Parathyroid adenoma (tissue), 2 donors: ENCODE results near the gene INPP5B.

Experiments used
- H2AFZ ChIP-seq: fragments of 300-600 bp; sonication (generic); one replicate; pipeline ENCODE4 v1.7.0; 2017; ENCODE audit warnings: antibody characterized with exemption, mild to moderate bottlenecking
- H3K27ac ChIP-seq: fragments of 300-600 bp; sonication (generic); one replicate; pipeline ENCODE4 v1.7.0; 2017
- H3K27me3 ChIP-seq: fragments of 300-600 bp; sonication (generic); one replicate; pipeline ENCODE4 v1.7.0; 2017; ENCODE audit warnings: low read length; ENCODE audit not compliant: control insufficient read depth, insufficient read depth
- H3K36me3 ChIP-seq: fragments of 300-600 bp; sonication (generic); one replicate; pipeline ENCODE4 v1.7.0; 2017; ENCODE audit warnings: low read length; ENCODE audit not compliant: control insufficient read depth, insufficient read depth
- H3K4me1 ChIP-seq: fragments of 300-600 bp; sonication (generic); one replicate; pipeline ENCODE4 v1.7.0; 2017; ENCODE audit warnings: control low read depth
- H3K4me2 ChIP-seq: fragments of 300-600 bp; sonication (generic); one replicate; pipeline ENCODE4 v1.7.0; 2017; ENCODE audit warnings: low read length
- H3K4me3 ChIP-seq: fragments of 300-600 bp; sonication (generic); one replicate; pipeline ENCODE4 v1.7.0; 2017; ENCODE audit warnings: low read depth, low read length
- H3K79me2 ChIP-seq: fragments of 300-600 bp; sonication (generic); one replicate; pipeline ENCODE4 v1.7.0; 2017; ENCODE audit warnings: control low read depth
- H3K9ac ChIP-seq: fragments of 300-600 bp; sonication (generic); one replicate; pipeline ENCODE4 v1.7.0; 2017; ENCODE audit warnings: mild to moderate bottlenecking
- H3K9me3 ChIP-seq: fragments of 300-600 bp; sonication (generic); one replicate; pipeline ENCODE4 v1.7.0; 2017; ENCODE audit warnings: low read length; ENCODE audit not compliant: control insufficient read depth
- TF ChIP-seq, protein P1 (sequence below): fragments of 300-600 bp; sonication (generic); IDR thresholded peaks from one replicate; pipeline ENCODE4 v1.7.0; 2017; ENCODE audit warnings: antibody characterized with exemption, mild to moderate bottlenecking
- donor health status: primary hyperparathyroidism.

Gene INPP5B

DNA sequence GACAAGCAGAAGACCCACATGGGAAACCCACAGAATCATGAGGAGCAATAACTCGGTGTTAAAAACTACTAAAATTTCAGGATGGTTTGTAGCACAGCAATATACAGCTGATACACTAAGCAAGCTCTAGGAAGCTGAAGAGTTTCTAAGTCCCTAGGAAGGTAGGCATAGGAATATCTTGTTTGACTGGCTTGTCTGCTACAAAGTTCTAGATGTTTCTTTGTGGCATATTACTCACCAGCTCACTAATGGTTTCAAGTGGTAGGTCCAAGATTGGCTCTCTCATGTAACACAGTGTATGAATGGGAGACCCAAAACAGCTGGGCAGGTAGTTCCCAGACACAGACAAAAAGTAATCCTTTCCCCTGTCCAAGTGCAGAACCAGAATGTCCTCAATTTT lies 74.2 kb downstream of the INPP5B start:
- H3K9ac ChIP-seq, result no peak overlapping the region
- no peak overlapping the region for H3K4me3 ChIP-seq
- no peaks in the 10 kb centered on the region for H3K36me3 ChIP-seq
- TF ChIP-seq, protein P1, sequence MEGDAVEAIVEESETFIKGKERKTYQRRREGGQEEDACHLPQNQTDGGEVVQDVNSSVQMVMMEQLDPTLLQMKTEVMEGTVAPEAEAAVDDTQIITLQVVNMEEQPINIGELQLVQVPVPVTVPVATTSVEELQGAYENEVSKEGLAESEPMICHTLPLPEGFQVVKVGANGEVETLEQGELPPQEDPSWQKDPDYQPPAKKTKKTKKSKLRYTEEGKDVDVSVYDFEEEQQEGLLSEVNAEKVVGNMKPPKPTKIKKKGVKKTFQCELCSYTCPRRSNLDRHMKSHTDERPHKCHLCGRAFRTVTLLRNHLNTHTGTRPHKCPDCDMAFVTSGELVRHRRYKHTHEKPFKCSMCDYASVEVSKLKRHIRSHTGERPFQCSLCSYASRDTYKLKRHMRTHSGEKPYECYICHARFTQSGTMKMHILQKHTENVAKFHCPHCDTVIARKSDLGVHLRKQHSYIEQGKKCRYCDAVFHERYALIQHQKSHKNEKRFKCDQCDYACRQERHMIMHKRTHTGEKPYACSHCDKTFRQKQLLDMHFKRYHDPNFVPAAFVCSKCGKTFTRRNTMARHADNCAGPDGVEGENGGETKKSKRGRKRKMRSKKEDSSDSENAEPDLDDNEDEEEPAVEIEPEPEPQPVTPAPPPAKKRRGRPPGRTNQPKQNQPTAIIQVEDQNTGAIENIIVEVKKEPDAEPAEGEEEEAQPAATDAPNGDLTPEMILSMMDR, result no peak
- H3K9me3 ChIP-seq, result no peaks in the 10 kb centered on the region
- H3K79me2 ChIP-seq, result no peaks in the 10 kb centered on the region
- no peaks in the 10 kb centered on the region for H3K4me1 ChIP-seq
- H3K27me3 ChIP-seq, result no peaks in the 10 kb centered on the region
- H2AFZ ChIP-seq, result no peak overlapping the region
- no peak overlapping the region for H3K4me2 ChIP-seq
- H3K27ac ChIP-seq, result no peak overlapping the region

DNA sequence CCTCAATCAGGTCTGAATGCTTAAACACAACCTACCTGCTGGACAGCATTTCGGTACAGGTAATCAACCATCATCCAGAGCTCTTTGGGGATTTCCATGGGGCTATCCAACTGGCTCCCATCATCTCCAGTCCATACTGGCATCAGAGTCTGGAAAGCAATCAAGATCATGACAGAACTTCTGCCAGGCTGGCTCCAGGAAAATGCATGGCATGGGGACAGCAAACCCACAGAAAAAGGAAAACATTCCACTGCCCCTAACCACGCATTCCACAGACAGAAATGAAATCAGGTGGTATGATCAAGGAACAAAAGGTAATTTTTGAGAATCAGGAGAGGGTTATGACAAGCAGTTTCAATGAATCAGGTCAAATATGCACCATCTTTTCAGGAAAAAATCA lies 78.4 kb downstream of the INPP5B start:
- H3K9ac ChIP-seq, result no peak overlapping the region
- H2AFZ ChIP-seq, result no peak overlapping the region
- no peaks in the 10 kb centered on the region for H3K9me3 ChIP-seq
- H3K4me3 ChIP-seq, result no peak overlapping the region
- TF ChIP-seq, protein P1, result no peak
- no peaks in the 10 kb centered on the region for H3K79me2 ChIP-seq
- H3K4me1 ChIP-seq, result no peaks in the 10 kb centered on the region
- H3K27me3 ChIP-seq, result no peaks in the 10 kb centered on the region
- H3K36me3 ChIP-seq, result no peaks in the 10 kb centered on the region
- no peak overlapping the region for H3K4me2 ChIP-seq
- no peak overlapping the region for H3K27ac ChIP-seq

DNA sequence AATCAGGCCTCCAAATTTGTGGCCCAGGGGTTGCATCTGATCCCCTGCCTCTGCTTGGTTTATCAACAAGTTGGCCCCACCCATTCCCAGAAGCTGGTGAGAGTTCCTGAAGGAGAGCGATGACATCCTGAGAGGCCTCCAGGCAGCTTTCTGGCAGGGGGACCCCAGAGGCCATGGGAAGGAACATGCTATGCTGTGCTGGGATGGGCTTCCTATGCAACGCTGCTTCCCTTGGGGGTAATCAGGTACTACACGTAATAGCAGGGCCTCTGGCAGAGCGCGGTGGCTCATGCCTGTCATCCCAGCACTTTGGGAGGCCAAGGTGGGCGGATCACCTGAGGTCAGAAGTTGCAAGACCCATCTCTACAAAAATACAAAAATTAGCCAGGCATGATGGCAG lies 79.1 kb downstream of the INPP5B start:
- H3K9me3 ChIP-seq, result no peaks in the 10 kb centered on the region
- no peaks in the 10 kb centered on the region for H3K4me1 ChIP-seq
- no peaks in the 10 kb centered on the region for H3K27me3 ChIP-seq
- no peak overlapping the region for H3K27ac ChIP-seq
- H2AFZ ChIP-seq, result no peak overlapping the region
- no peak overlapping the region for H3K9ac ChIP-seq
- H3K79me2 ChIP-seq, result no peaks in the 10 kb centered on the region
- no peaks in the 10 kb centered on the region for H3K36me3 ChIP-seq
- TF ChIP-seq, protein P1, result no peak
- no peak overlapping the region for H3K4me2 ChIP-seq
- H3K4me3 ChIP-seq, result no peak overlapping the region

DNA sequence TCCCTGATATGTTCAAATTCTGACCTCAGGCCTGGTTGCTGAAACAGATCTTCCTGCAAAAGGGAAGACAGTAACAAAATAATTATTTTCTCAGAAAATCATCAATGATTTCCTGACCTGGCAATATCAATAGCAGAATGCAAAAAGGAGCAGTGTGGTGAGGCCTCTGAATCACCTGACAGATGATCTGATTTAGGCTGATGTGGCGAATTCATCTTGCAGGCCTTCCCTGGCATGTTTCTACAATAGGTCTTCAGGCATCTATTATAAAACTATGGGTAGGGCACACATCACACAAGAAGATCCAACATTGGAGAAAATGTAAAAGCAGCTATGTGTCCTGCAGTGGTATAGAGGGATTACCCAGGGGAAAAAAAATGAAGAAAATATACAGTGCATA lies 80.4 kb downstream of the INPP5B start:
- Histone ChIP-seq H2AFZ (no peak overlapping the region), H3K4me2 (no peak overlapping the region), H3K36me3 (no peaks in the 10 kb centered on the region), H3K27ac (no peak overlapping the region), H3K9me3 (no peaks in the 10 kb centered on the region), H3K9ac (no peak overlapping the region), H3K4me3 (no peak overlapping the region), H3K4me1 (no peaks in the 10 kb centered on the region), H3K27me3 (no peaks in the 10 kb centered on the region), H3K79me2 (no peaks in the 10 kb centered on the region)
- TF ChIP-seq, protein P1, result no peak

DNA sequence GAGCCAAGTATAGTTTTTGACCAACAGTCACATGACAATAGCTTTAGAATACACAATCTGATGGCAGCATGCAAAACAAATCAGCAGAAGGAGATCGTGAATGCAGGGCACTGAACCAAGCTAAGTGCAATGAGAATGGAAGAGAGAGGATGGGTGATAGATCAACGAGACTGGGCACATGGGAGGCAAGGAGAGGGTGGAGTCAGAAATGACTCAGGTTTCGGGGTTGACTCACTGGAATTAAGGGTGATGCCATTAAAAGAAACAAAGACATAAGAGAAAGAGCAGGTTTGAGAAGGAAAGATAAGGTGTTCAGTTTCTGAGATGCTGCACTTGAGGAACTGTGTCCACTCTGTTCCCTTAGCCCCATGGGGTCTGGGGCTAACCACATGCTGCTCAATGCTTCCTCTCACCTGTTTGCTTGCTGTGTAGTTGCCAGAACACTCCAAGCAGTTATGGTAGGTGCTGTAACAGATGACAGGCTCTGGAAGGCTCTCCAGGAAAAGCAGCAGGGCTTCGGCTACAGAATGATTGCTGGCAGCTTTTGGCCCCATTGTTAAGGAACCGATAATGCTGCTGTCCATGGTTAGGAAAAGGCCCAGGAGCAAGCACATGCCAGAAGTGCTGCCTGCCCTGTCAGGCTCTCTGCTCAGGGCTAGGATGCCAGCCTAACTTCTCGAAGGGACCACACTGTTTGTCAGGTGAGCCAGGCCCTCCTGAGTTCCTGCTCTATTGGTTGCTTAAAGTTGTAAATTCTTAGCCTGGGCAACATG lies 81.3 kb downstream of the INPP5B start:
- Histone ChIP-seq H3K9ac (no peak overlapping the region), H2AFZ (no peak overlapping the region), H3K79me2 (no peaks in the 10 kb centered on the region), H3K27ac (no peak overlapping the region), H3K27me3 (no peaks in the 10 kb centered on the region), H3K9me3 (no peaks in the 10 kb centered on the region), H3K4me2 (no peak overlapping the region), H3K36me3 (no peaks in the 10 kb centered on the region), H3K4me1 (no peaks in the 10 kb centered on the region), H3K4me3 (no peak overlapping the region)
- TF ChIP-seq, protein P1, result no peak
